ENCODE data around the gene KAT6B. TPM values are rescaled to one million over a fixed set of nuclear protein-coding genes. Genes with fewer than 3 reads are reported as not detected.

Gene KAT6B
- total and polyA plus RNA-seq, 2 of the 8 experiments (the other 6 are each of a cell fraction or from before 2014, with no cell fraction given), result 7.3 to 30.8 TPM

- no peak overlapping the region for H4K91ac ChIP-seq (replicated peaks; ENCODE audit: insufficient read length, low read length)
- H2BK120ac ChIP-seq (replicated peaks; ENCODE audit: low read depth, low read length), result no peak overlapping the region
- no peak for FAIRE-seq
- no peak overlapping the region for H3K14ac ChIP-seq (ENCODE audit: insufficient read length)
- no peaks in the 10 kb centered on the region for H3K9me3 ChIP-seq (ENCODE audit: insufficient read depth in 2 of 2, low read depth in 1 of 2, low read length in 1 of 2)
- H3K23me2 ChIP-seq (ENCODE audit: low read depth, low read length), result no peaks in the 10 kb centered on the region
- no peak overlapping the region for H2AK5ac ChIP-seq (ENCODE audit: low read depth, low read length)
- no peak overlapping the region for H3K56ac ChIP-seq (replicated peaks; ENCODE audit: insufficient read length, low read depth, low read length)
- H4K8ac ChIP-seq (ENCODE audit: extremely low read depth, insufficient read depth, low read length), result no peak overlapping the region
- no peak overlapping the region for H4K5ac ChIP-seq (ENCODE audit: insufficient read length, low read depth, low read length)
- no peak overlapping the region for H3K4me2 ChIP-seq (ENCODE audit: insufficient read depth in 1 of 2, low read depth in 2 of 2, low read length in 2 of 2)
- H2BK20ac ChIP-seq (ENCODE audit: low read length), result no peak overlapping the region
- peaks cover 0 to 23% of the 10 kb centered on the region in 2 experiments; a peak in 2 of 4 replicates for H3K79me2 ChIP-seq (ENCODE audit: control insufficient read depth in 1 of 2, insufficient read depth in 2 of 2, low read length in 2 of 2)
- TF ChIP-seq MAFK (IDR thresholded peaks at IDR 0.05; ENCODE audit: low read depth, low read length), result no peak
- no peak for TF ChIP-seq ATF2 (IDR thresholded peaks at IDR 0.05; ENCODE audit: low read length)
- no peak for TF ChIP-seq USF2 (IDR thresholded peaks at IDR 0.05; ENCODE audit: low read length)
- no peaks in the 10 kb centered on the region for H3K27me3 ChIP-seq (replicated peaks in 1 of 4; ENCODE audit: control insufficient read depth in 3 of 4, extremely low read depth in 1 of 4, insufficient read depth in 3 of 4, low read length in 3 of 4)
- no peak overlapping the region for H2BK12ac ChIP-seq (ENCODE audit: low read depth, low read length)
- WGBS, 2 experiments (ENCODE audit: extremely low coverage in 1 of 2, insufficient coverage in 1 of 2, insufficient read length in 1 of 2, insufficient replicate concordance in 2 of 2, low coverage in 1 of 2, low lambda C conversion rate in 2 of 2, missing lambda C conversion rate in 1 of 2), result 97% methylated on average over 3 of the region's 3 CpGs; no CpG with 5 or more reads in 1 of the 2 experiments
- CTCF ChIA-PET (ENCODE audit: partially characterized antibody), result interaction anchor here (0.6 to 1.9 kb wide), 5 partner anchors 11 to 165 kb away, joined by 3 to 8 read pairs (median 3); no protein-coding TSS in a partner anchor
- H3K79me1 ChIP-seq (ENCODE audit: low read depth, low read length), result peaks cover 2% of the 10 kb centered on the region; the same call in 1 of the 2 replicates
- no peaks in the 10 kb centered on the region for H3K36me3 ChIP-seq (ENCODE audit: control insufficient read depth in 2 of 4, insufficient read depth in 4 of 4, low read length in 3 of 4)
- no peak overlapping the region for H3K23ac ChIP-seq (ENCODE audit: insufficient read length)
- POLR2A ChIA-PET (ENCODE audit: partially characterized antibody), result interaction anchor here (0.5 kb wide), 1 partner anchor 25 kb away, joined by 3 read pairs; no protein-coding TSS in a partner anchor
- no peak overlapping the region for H2BK5ac ChIP-seq (ENCODE audit: low read depth, low read length)
- no peak overlapping the region for H3K27ac ChIP-seq (ENCODE audit: low read depth, low read length)
- H2BK15ac ChIP-seq (ENCODE audit: low read length), result no peak overlapping the region
- H3K4ac ChIP-seq (replicated peaks; ENCODE audit: insufficient read length, low read depth, low read length), result no peak overlapping the region
- DNase-seq (ENCODE audit: low read depth in 1 of 2, low spot score in 2 of 2), result no peak
- no peaks in the 10 kb centered on the region; a peak in 1 of 7 replicates for H3K4me1 ChIP-seq (replicated peaks in 1 of 4; ENCODE audit: control insufficient read depth in 3 of 4, insufficient read depth in 4 of 4, low read length in 3 of 4)
- H3K4me3 ChIP-seq (ENCODE audit: extremely low read depth in 1 of 4, insufficient read depth in 2 of 4, low read depth in 3 of 4, low read length in 4 of 4), result no peak overlapping the region
- no peak overlapping the region for H3K18ac ChIP-seq (ENCODE audit: extremely low read depth, low read length)
- no peak overlapping the region for H3K9ac ChIP-seq (replicated peaks in 1 of 4; ENCODE audit: extremely low read depth in 1 of 4, low read depth in 3 of 4, low read length in 3 of 4)
- H2AFZ ChIP-seq (ENCODE audit: low read length), result no peak overlapping the region
- peaks cover 0 to 2% of the 10 kb centered on the region in 2 experiments for H4K20me1 ChIP-seq (replicated peaks in 1 of 2; ENCODE audit: control insufficient read depth in 1 of 2, insufficient read depth in 2 of 2, low read length in 2 of 2)
These were observed 77.1 kb downstream of the KAT6B start for GRCh38 chr10:74903491-74903890.

Data from H1 (cell line).